Calu3 (cell line): Measurements from ENCODE around the gene PHYKPL. TPM values are rescaled to one million over a fixed set of nuclear protein-coding genes. Genes with fewer than 3 reads are reported as not detected.

Experiments
- BruUV-seq: library from RNA; stranded (reverse); fragments of 400-500 nt; replicated peaks from 2 replicates; lab custom pipeline; 2021; lab: Mats Ljungman, UMichigan
- CTCF ChIA-PET: fragments of 300-600 bp; sonication (Branson Sonifier 250); formaldehyde crosslinking; loops from one replicate; lab custom pipeline; 2022; ENCODE audit warnings: antibody characterized with exemption; lab: Charles Lee
- DNase-seq: peaks from one replicate; pipeline ENCODE4 v3.0.0; 2022
- H3K27ac Mint-ChIP-seq: one replicate; pipeline ENCODE4 v1.8.0; 2022; ENCODE audit warnings: mixed read lengths; ENCODE audit not compliant: unreplicated experiment
- H3K27me3 Mint-ChIP-seq: one replicate; pipeline ENCODE4 v1.8.0; 2022; ENCODE audit warnings: mixed read lengths; ENCODE audit not compliant: unreplicated experiment
- H3K36me3 Mint-ChIP-seq: one replicate; pipeline ENCODE4 v1.8.0; 2022; ENCODE audit warnings: mild to moderate bottlenecking, moderate library complexity, mixed read lengths; ENCODE audit not compliant: insufficient read depth, unreplicated experiment
- H3K4me1 Mint-ChIP-seq: one replicate; pipeline ENCODE4 v1.8.0; 2022; ENCODE audit warnings: mild to moderate bottlenecking, low read depth, mixed read lengths; ENCODE audit not compliant: unreplicated experiment
- H3K4me3 Mint-ChIP-seq: one replicate; pipeline ENCODE4 v1.8.0; 2022; ENCODE audit warnings: mild to moderate bottlenecking, low read depth, moderate library complexity, mixed read lengths; ENCODE audit not compliant: unreplicated experiment
- H3K9me3 Mint-ChIP-seq: one replicate; pipeline ENCODE4 v1.8.0; 2022; ENCODE audit warnings: low read depth, mixed read lengths; ENCODE audit not compliant: unreplicated experiment
- CTCF ChIP-seq: fragments of 200-600 bp; IDR thresholded peaks from one replicate; pipeline ENCODE4 v1.8.0; 2022; ENCODE audit warnings: antibody characterized with exemption; ENCODE audit not compliant: unreplicated experiment
- intact Hi-C: fragments of 100-400 bp; cut with micrococcal nuclease; formaldehyde crosslinking; loops from one replicate; pipeline ENCODE4 v1.10.0; 2022; ENCODE audit not compliant: unreplicated experiment
- total RNA-seq: library from RNA; stranded (reverse); gene quantifications from 2 replicates; pipeline ENCODE4 v1.2.3, GENCODE V29; 2022

PHYKPL gene
- total RNA-seq, 1 experiment from 2014 or later, result 96.7 TPM

GRCh38 chr5:178277346-178277745 lies 44.7 kb upstream of the PHYKPL start:
- TF ChIP-seq CTCF, result no peak
- peaks cover 87% of the 10 kb centered on the region for H3K27me3 Mint-ChIP-seq
- intact Hi-C loops, result no loop called here
- H3K4me1 Mint-ChIP-seq, result peaks cover 12% of the 10 kb centered on the region
- H3K4me3 Mint-ChIP-seq, result no peak overlapping the region
- no peaks in the 10 kb centered on the region for H3K36me3 Mint-ChIP-seq
- peaks cover 3% of the 10 kb centered on the region for H3K9me3 Mint-ChIP-seq
- DNase-seq, result no peak
- CTCF ChIA-PET, result no interaction called here
- no peak overlapping the region for H3K27ac Mint-ChIP-seq
- BruUV-seq, result no TSS peak

GRCh38 chr5:178274781-178275537 lies 42.4 kb upstream of the PHYKPL start:
- no peaks in the 10 kb centered on the region for H3K36me3 Mint-ChIP-seq
- intact Hi-C loops, result no loop called here
- H3K27ac Mint-ChIP-seq, result no peak overlapping the region
- peaks cover 9% of the 10 kb centered on the region for H3K4me1 Mint-ChIP-seq
- CTCF ChIA-PET, result no interaction called here
- BruUV-seq, result no TSS peak
- no peak overlapping the region for H3K4me3 Mint-ChIP-seq
- peaks cover 3% of the 10 kb centered on the region for H3K9me3 Mint-ChIP-seq
- TF ChIP-seq CTCF, result no peak
- H3K27me3 Mint-ChIP-seq, result peaks cover 99% of the 10 kb centered on the region
- no peak for DNase-seq

GRCh38 chr5:178273665-178274541 lies 41.3 kb upstream of the PHYKPL start:
- TF ChIP-seq CTCF, result no peak
- H3K27ac Mint-ChIP-seq, result no peak overlapping the region
- H3K36me3 Mint-ChIP-seq, result no peaks in the 10 kb centered on the region
- intact Hi-C loops, result no loop called here
- peaks cover 99% of the 10 kb centered on the region for H3K27me3 Mint-ChIP-seq
- CTCF ChIA-PET, result no interaction called here
- H3K4me3 Mint-ChIP-seq, result no peak overlapping the region
- DNase-seq, result no peak
- no TSS peak for BruUV-seq
- H3K9me3 Mint-ChIP-seq, result peaks cover 3% of the 10 kb centered on the region
- H3K4me1 Mint-ChIP-seq, result no peaks in the 10 kb centered on the region

GRCh38 chr5:178273041-178273440 lies 40.4 kb upstream of the PHYKPL start:
- Mint-ChIP-seq H3K27me3 (peaks cover 92% of the 10 kb centered on the region), H3K27ac (no peak overlapping the region), H3K9me3 (peaks cover 3% of the 10 kb centered on the region), H3K4me3 (no peak overlapping the region), H3K4me1 (no peaks in the 10 kb centered on the region), H3K36me3 (no peaks in the 10 kb centered on the region)
- DNase-seq, result no peak
- TF ChIP-seq CTCF, result no peak
- intact Hi-C loops, result no loop called here
- BruUV-seq, result no TSS peak
- CTCF ChIA-PET, result no interaction called here
